Liver (tissue), 9 donors: ENCODE measurements around the gene TMTC1. TPM values are rescaled to one million over a fixed set of nuclear protein-coding genes. Genes with fewer than 3 reads are reported as not detected.

Experiments
- DNase-seq: peaks from one replicate; pipeline ENCODE4 v3.0.0-alpha.2; 2017; ENCODE audit warnings: low spot score
- H3K27ac ChIP-seq, 2 donors: one replicate each; pipeline ENCODE4 v1.7.0; 2013; ENCODE audit warnings: inconsistent platforms in 2 of 2, low read length in 2 of 2, control low read depth in 1 of 2, low read depth in 1 of 2, mild to moderate bottlenecking in 1 of 2
- H3K27me3 ChIP-seq, 4 donors: one replicate each; pipeline versions ENCODE4 v1.6.1 to v1.7.0; 2013; ENCODE audit warnings: low read length in 3 of 4, inconsistent platforms in 1 of 4, mild to moderate bottlenecking in 1 of 4, moderate library complexity in 1 of 4; ENCODE audit not compliant: control insufficient read depth in 4 of 4, insufficient read depth in 4 of 4
- H3K36me3 ChIP-seq, 4 donors: one replicate each; pipeline versions ENCODE4 v1.6.1 to v1.7.0; 2013; ENCODE audit warnings: low read length in 3 of 4, mild to moderate bottlenecking in 3 of 4, low read depth in 1 of 4, moderate library complexity in 1 of 4; ENCODE audit not compliant: control insufficient read depth in 4 of 4, insufficient read depth in 3 of 4
- H3K4me1 ChIP-seq, 4 donors: one replicate each; pipeline versions ENCODE4 v1.6.1 to v1.7.0; 2013; ENCODE audit warnings: low read length in 3 of 4, mild to moderate bottlenecking in 3 of 4, moderate library complexity in 1 of 4; ENCODE audit not compliant: control insufficient read depth in 4 of 4, insufficient read depth in 4 of 4
- H3K4me3 ChIP-seq, 3 donors: one replicate each; pipeline versions ENCODE4 v1.6.1 to v1.7.0; 2013; ENCODE audit warnings: low read length in 3 of 3, control low read depth in 1 of 3, low read depth in 1 of 3, mild to moderate bottlenecking in 1 of 3
- H3K9ac ChIP-seq, 2 donors: one replicate each; pipeline ENCODE4 v1.7.0; 2013; ENCODE audit warnings: low read length in 2 of 2, mild to moderate bottlenecking in 2 of 2, moderate library complexity in 2 of 2, control low read depth in 1 of 2, low read depth in 1 of 2
- H3K9me3 ChIP-seq, 4 donors: one replicate each; pipeline versions ENCODE4 v1.6.1 to v1.7.0; 2013; ENCODE audit warnings: low read length in 3 of 4; ENCODE audit not compliant: control insufficient read depth in 4 of 4
- EGR1 ChIP-seq, 2 donors: IDR thresholded peaks; 2 replicates each; pipeline ENCODE4 v1.6.1; 2016 to 2018; ENCODE audit warnings: antibody characterized with exemption in 2 of 2, low read depth in 2 of 2
- FOXA1 ChIP-seq: IDR thresholded peaks from 2 replicates; pipeline ENCODE4 v1.6.1; 2016; ENCODE audit warnings: antibody characterized with exemption
- FOXA2 ChIP-seq: IDR thresholded peaks from 2 replicates; pipeline ENCODE4 v1.6.1; 2016; ENCODE audit warnings: antibody characterized with exemption
- GABPA ChIP-seq, 2 donors: IDR thresholded peaks in 1 of 2; conservative IDR thresholded peaks in 1 of 2; 2 replicates each; pipeline ENCODE4 v1.6.1; 2016; ENCODE audit warnings: antibody characterized with exemption in 2 of 2, mild to moderate bottlenecking in 1 of 2, moderate library complexity in 1 of 2
- HNF4A ChIP-seq, 2 donors: conservative IDR thresholded peaks; 2 replicates each; pipeline ENCODE4 v1.6.1; 2016; ENCODE audit warnings: antibody characterized with exemption in 2 of 2, mild to moderate bottlenecking in 2 of 2
- JUND ChIP-seq, 2 donors: IDR thresholded peaks; 2 replicates each; pipeline ENCODE4 v1.6.1; 2016; ENCODE audit warnings: antibody characterized with exemption in 2 of 2
- MAX ChIP-seq: IDR thresholded peaks from 2 replicates; pipeline ENCODE4 v1.6.1; 2016; ENCODE audit warnings: antibody characterized with exemption
- NR2F2 ChIP-seq: IDR thresholded peaks from 2 replicates; pipeline ENCODE4 v1.6.1; 2016; ENCODE audit warnings: antibody characterized with exemption
- RAD21 ChIP-seq, 2 donors: IDR thresholded peaks; 2 replicates each; pipeline ENCODE4 v1.6.1; 2016; ENCODE audit warnings: antibody characterized with exemption in 2 of 2, mild to moderate bottlenecking in 2 of 2
- RXRA ChIP-seq, 2 donors: IDR thresholded peaks; 2 replicates each; pipeline ENCODE4 v1.6.1; 2017 to 2018; ENCODE audit warnings: antibody characterized with exemption in 2 of 2, mild to moderate bottlenecking in 1 of 2
- YY1 ChIP-seq: IDR thresholded peaks from 2 replicates; pipeline ENCODE4 v1.6.1; 2016; ENCODE audit warnings: antibody characterized with exemption, mild to moderate bottlenecking
- WGBS: extraction: QIAGEN DNeasy Blood & Tissue Kit; methylation state at CpG from one replicate; pipeline ENCODE4 v1.1.7; 2013; 5-methylcytosine and 5-hydroxymethylcytosine counted together
- polyA plus RNA-seq, 2 donors: library from polyadenylated mRNA; stranded (reverse) in 1 of 2; unstranded in 1 of 2; fragments of 200-250 nt in 1 of 2; fragments of >200 nt in 1 of 2; fragmentation: Nextera tagmentation in 1 of 2; extraction: Ambion mirVana in 1 of 2; gene quantifications; one replicate each; pipeline versions ENCODE4 v1.2.1 to v1.2.3, GENCODE V29; 2013 to 2015
- total RNA-seq, 2 donors: library from RNA; depleted of rRNA; stranded (reverse); fragments of >200 nt; gene quantifications; one replicate each; pipeline ENCODE4 v1.2.3, GENCODE V29; 2014
- TF ChIP-seq, protein P1 (sequence below): IDR thresholded peaks from 2 replicates; pipeline ENCODE4 v1.6.1; 2016; ENCODE audit warnings: antibody characterized with exemption
- donor health status: healthy.
- donor health status: healthy.
- donor health status: healthy.
- donor health status: healthy.
- donor health status: healthy.

TMTC1 gene
- total and polyA plus RNA-seq, 4 donors = 0.76 to 3.3 (median 2.1) TPM

- Histone ChIP-seq H3K9me3 (no peaks in the 10 kb centered on the region), H3K27me3 (no peaks in the 10 kb centered on the region), H3K4me1 (no peaks in the 10 kb centered on the region), H3K9ac (no peak overlapping the region), H3K4me3 (no peak overlapping the region), H3K27ac (no peak overlapping the region), H3K36me3 (no peaks in the 10 kb centered on the region)
- DNase-seq = no peak
- no peak for TF ChIP-seq YY1
- TF ChIP-seq FOXA1 = no peak
- WGBS = 91% methylated on average over 2 of the region's 2 CpGs
Measured at GRCh38 chr12:29671742-29672141, 112.0 kb downstream of the TMTC1 start.

GRCh38 chr12:29667011-29667410 is 116.7 kb downstream of the TMTC1 start:
- WGBS = 85% methylated on average over 2 of the region's 2 CpGs
- Histone ChIP-seq H3K27me3 (no peaks in the 10 kb centered on the region), H3K4me1 (peaks cover 0 to 9% (median 0%) of the 10 kb centered on the region in 4 donors), H3K36me3 (no peaks in the 10 kb centered on the region), H3K27ac (no peak overlapping the region), H3K4me3 (no peak overlapping the region), H3K9me3 (no peaks in the 10 kb centered on the region), H3K9ac (no peak overlapping the region)
- TF ChIP-seq YY1 = no peak
- TF ChIP-seq, protein P1, sequence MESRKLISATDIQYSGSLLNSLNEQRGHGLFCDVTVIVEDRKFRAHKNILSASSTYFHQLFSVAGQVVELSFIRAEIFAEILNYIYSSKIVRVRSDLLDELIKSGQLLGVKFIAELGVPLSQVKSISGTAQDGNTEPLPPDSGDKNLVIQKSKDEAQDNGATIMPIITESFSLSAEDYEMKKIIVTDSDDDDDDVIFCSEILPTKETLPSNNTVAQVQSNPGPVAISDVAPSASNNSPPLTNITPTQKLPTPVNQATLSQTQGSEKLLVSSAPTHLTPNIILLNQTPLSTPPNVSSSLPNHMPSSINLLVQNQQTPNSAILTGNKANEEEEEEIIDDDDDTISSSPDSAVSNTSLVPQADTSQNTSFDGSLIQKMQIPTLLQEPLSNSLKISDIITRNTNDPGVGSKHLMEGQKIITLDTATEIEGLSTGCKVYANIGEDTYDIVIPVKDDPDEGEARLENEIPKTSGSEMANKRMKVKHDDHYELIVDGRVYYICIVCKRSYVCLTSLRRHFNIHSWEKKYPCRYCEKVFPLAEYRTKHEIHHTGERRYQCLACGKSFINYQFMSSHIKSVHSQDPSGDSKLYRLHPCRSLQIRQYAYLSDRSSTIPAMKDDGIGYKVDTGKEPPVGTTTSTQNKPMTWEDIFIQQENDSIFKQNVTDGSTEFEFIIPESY = no peak
- TF ChIP-seq MAX = no peak
- no peak for TF ChIP-seq FOXA2
- no peak for TF ChIP-seq RXRA (IDR thresholded peaks at IDR 0.05)
- TF ChIP-seq GABPA (IDR thresholded peaks at IDR 0.05 in 1 of 2, conservative IDR thresholded peaks at IDR 0.05 in 1 of 2) = no peak
- no peak for TF ChIP-seq EGR1 (IDR thresholded peaks at IDR 0.05; ENCODE audit: low read depth in 2 of 2)
- TF ChIP-seq NR2F2 = no peak
- no peak for TF ChIP-seq RAD21 (IDR thresholded peaks at IDR 0.05)
- TF ChIP-seq HNF4A (conservative IDR thresholded peaks at IDR 0.05) = no peak
- DNase-seq = no peak

GRCh38 chr12:29665107-29665506 is 118.6 kb downstream of the TMTC1 start:
- TF ChIP-seq FOXA2 = no peak
- peak; percentile 35 to 91 for TF ChIP-seq RXRA (IDR thresholded peaks at IDR 0.05)
- TF ChIP-seq HNF4A (conservative IDR thresholded peaks at IDR 0.05) = peak in 1 of 2 donors; percentile 26
- H3K9ac ChIP-seq = no peak overlapping the region
- H3K27ac ChIP-seq = no peak overlapping the region
- WGBS = 38% methylated on average over 5 of the region's 5 CpGs
- DNase-seq = no peak
- no peaks in the 10 kb centered on the region for H3K27me3 ChIP-seq
- H3K36me3 ChIP-seq = no peaks in the 10 kb centered on the region
- peaks cover 0 to 9% (median 0%) of the 10 kb centered on the region in 4 donors for H3K4me1 ChIP-seq
- H3K4me3 ChIP-seq = no peak overlapping the region
- no peaks in the 10 kb centered on the region for H3K9me3 ChIP-seq

GRCh38 chr12:29662734-29663323 is 120.9 kb downstream of the TMTC1 start:
- no peaks in the 10 kb centered on the region for H3K9me3 ChIP-seq
- no peaks in the 10 kb centered on the region for H3K36me3 ChIP-seq
- no peaks in the 10 kb centered on the region for H3K27me3 ChIP-seq
- WGBS = 35% methylated on average over 9 of the region's 9 CpGs
- peaks cover 0 to 9% (median 0%) of the 10 kb centered on the region in 4 donors for H3K4me1 ChIP-seq
- H3K27ac ChIP-seq = no peak overlapping the region
- DNase-seq = no peak
- H3K9ac ChIP-seq = no peak overlapping the region
- TF ChIP-seq FOXA2 (no peak), RXRA (IDR thresholded peaks at IDR 0.05) (peak in 1 of 2 donors; percentile 55), RAD21 (IDR thresholded peaks at IDR 0.05) (peak in 1 of 2 donors; percentile 10), HNF4A (conservative IDR thresholded peaks at IDR 0.05) (peak in 1 of 2 donors; percentile 39), JUND (IDR thresholded peaks at IDR 0.05) (no peak), GABPA (IDR thresholded peaks at IDR 0.05 in 1 of 2, conservative IDR thresholded peaks at IDR 0.05 in 1 of 2) (no peak)
- no peak overlapping the region for H3K4me3 ChIP-seq
